ENCODE measurements around the gene QTRT2. TPM values are rescaled to one million over a fixed set of nuclear protein-coding genes. Genes with fewer than 3 reads are reported as not detected.

Gene QTRT2
- total RNA-seq, 2 experiments from 2014 or later: 43.1 to 57.2 TPM

GRCh38 chr3:114093016-114093380 lies 36.5 kb downstream of the QTRT2 start:
- no peak overlapping the region for H2AFZ ChIP-seq (ENCODE audit: low read length)
- H3K4me2 ChIP-seq (ENCODE audit: low read length): no peak overlapping the region

GRCh38 chr3:114093596-114093995 lies 37.1 kb downstream of the QTRT2 start:
- no TSS peak for BruUV-seq (replicated peaks)
- no peak for DNase-seq (ENCODE audit: low spot score)
- CTCF ChIA-PET (ENCODE audit: unreplicated experiment): no interaction called here
- Histone ChIP-seq H3K79me2 (ENCODE audit: insufficient read depth, low read depth, low read length) (no peaks in the 10 kb centered on the region), H3K36me3 (ENCODE audit: insufficient read depth, low read length) (peaks cover 7% of the 10 kb centered on the region), H3K9me3 (ENCODE audit: low read length) (no peaks in the 10 kb centered on the region), H2AFZ (ENCODE audit: low read length) (no peak overlapping the region), H4K20me1 (ENCODE audit: insufficient read depth, low read length) (no peaks in the 10 kb centered on the region), H3K4me3 (ENCODE audit: low read depth, low read length, poor library complexity, severe bottlenecking) (no peak overlapping the region), H3K4me1 (ENCODE audit: insufficient read depth, low read length, poor library complexity, severe bottlenecking) (no peaks in the 10 kb centered on the region), H3K9me2 (ENCODE audit: insufficient read depth, low read length) (no peaks in the 10 kb centered on the region), H3K27ac (ENCODE audit: low read depth, low read length, poor library complexity, severe bottlenecking) (no peak overlapping the region), H3K4me2 (ENCODE audit: low read length) (no peak overlapping the region)
- POLR2A ChIA-PET: interaction anchor here (1.1 kb wide), 1 partner anchor 11 kb away, joined by 3 read pairs; no protein-coding TSS in a partner anchor
- intact Hi-C loops (cut with micrococcal nuclease; ENCODE audit: unreplicated experiment): no loop called here
- TF ChIP-seq CTCF (conservative IDR thresholded peaks at IDR 0.05; ENCODE audit: low read length): no peak
- TF ChIP-seq EZH2phosphoT487 (IDR thresholded peaks at IDR 0.05; ENCODE audit: borderline replicate concordance, low read depth, low read length): no peak

More at GRCh38 chr3:114093016-114093380, 36.5 kb downstream of the QTRT2 start:
- no peaks in the 10 kb centered on the region for H3K9me2 ChIP-seq (ENCODE audit: insufficient read depth, low read length)
- ChIA-PET CTCF (ENCODE audit: unreplicated experiment) (no interaction called here), POLR2A (interaction anchor here (1.1 kb wide), 1 partner anchor 12 kb away, joined by 3 read pairs; no protein-coding TSS in a partner anchor)
- no peaks in the 10 kb centered on the region for H3K4me1 ChIP-seq (ENCODE audit: insufficient read depth, low read length, poor library complexity, severe bottlenecking)
- no peaks in the 10 kb centered on the region for H3K9me3 ChIP-seq (ENCODE audit: low read length)
- peaks cover 13% of the 10 kb centered on the region for H3K36me3 ChIP-seq (ENCODE audit: insufficient read depth, low read length)
- no peak for TF ChIP-seq EZH2phosphoT487 (IDR thresholded peaks at IDR 0.05; ENCODE audit: borderline replicate concordance, low read depth, low read length)
- no peak for TF ChIP-seq CTCF (conservative IDR thresholded peaks at IDR 0.05; ENCODE audit: low read length)
- H3K27ac ChIP-seq (ENCODE audit: low read depth, low read length, poor library complexity, severe bottlenecking): no peak overlapping the region
- H3K79me2 ChIP-seq (ENCODE audit: insufficient read depth, low read depth, low read length): no peaks in the 10 kb centered on the region
- no peak overlapping the region for H3K4me3 ChIP-seq (ENCODE audit: low read depth, low read length, poor library complexity, severe bottlenecking)
- BruUV-seq (replicated peaks): no TSS peak
- intact Hi-C loops (cut with micrococcal nuclease; ENCODE audit: unreplicated experiment): no loop called here
- DNase-seq (ENCODE audit: low spot score): no peak
- no peaks in the 10 kb centered on the region for H4K20me1 ChIP-seq (ENCODE audit: insufficient read depth, low read length)

GRCh38 chr3:114095796-114096195 lies 39.3 kb downstream of the QTRT2 start:
- H3K79me2 ChIP-seq (ENCODE audit: insufficient read depth, low read depth, low read length): no peaks in the 10 kb centered on the region
- H3K4me1 ChIP-seq (ENCODE audit: insufficient read depth, low read length, poor library complexity, severe bottlenecking): no peaks in the 10 kb centered on the region
- no peak overlapping the region for H2AFZ ChIP-seq (ENCODE audit: low read length)
- H3K36me3 ChIP-seq (ENCODE audit: insufficient read depth, low read length): no peaks in the 10 kb centered on the region
- no peak overlapping the region for H3K27ac ChIP-seq (ENCODE audit: low read depth, low read length, poor library complexity, severe bottlenecking)
- POLR2A ChIA-PET: interaction anchor here (0.7 kb wide), 1 partner anchor 553 kb away, joined by 4 read pairs; no protein-coding TSS in a partner anchor
- intact Hi-C loops (cut with micrococcal nuclease; ENCODE audit: unreplicated experiment): no loop called here
- no peaks in the 10 kb centered on the region for H3K9me2 ChIP-seq (ENCODE audit: insufficient read depth, low read length)
- CTCF ChIA-PET (ENCODE audit: unreplicated experiment): no interaction called here
- BruUV-seq (replicated peaks): no TSS peak
- no peaks in the 10 kb centered on the region for H4K20me1 ChIP-seq (ENCODE audit: insufficient read depth, low read length)
- H3K4me2 ChIP-seq (ENCODE audit: low read length): no peak overlapping the region
- no peak overlapping the region for H3K4me3 ChIP-seq (ENCODE audit: low read depth, low read length, poor library complexity, severe bottlenecking)
- H3K9me3 ChIP-seq (ENCODE audit: low read length): no peaks in the 10 kb centered on the region
- no peak for DNase-seq (ENCODE audit: low spot score)
- TF ChIP-seq CTCF (conservative IDR thresholded peaks at IDR 0.05; ENCODE audit: low read length): no peak
- TF ChIP-seq EZH2phosphoT487 (IDR thresholded peaks at IDR 0.05; ENCODE audit: borderline replicate concordance, low read depth, low read length): no peak

Measured in OCI-LY7 (cell line).